Retinal pigment epithelial cell (primary cell): ENCODE data around the gene PANK1.

ENCODE experiments used
- DNase-seq: peaks from one replicate; pipeline ENCODE4 v3.0.0-alpha.2; 2010; ENCODE audit warnings: low read depth
- H3K4me3 ChIP-seq: 2 replicates; pipeline ENCODE4 v1.5.1; 2011; ENCODE audit warnings: mild to moderate bottlenecking, low read length, control low read depth, moderate library complexity
- TF ChIP-seq, protein P1 (sequence below): conservative IDR thresholded peaks from 2 replicates; pipeline ENCODE4 v1.5.1; 2011; ENCODE audit warnings: low read depth, low read length, control low read depth, inconsistent platforms

PANK1 gene

DNA sequence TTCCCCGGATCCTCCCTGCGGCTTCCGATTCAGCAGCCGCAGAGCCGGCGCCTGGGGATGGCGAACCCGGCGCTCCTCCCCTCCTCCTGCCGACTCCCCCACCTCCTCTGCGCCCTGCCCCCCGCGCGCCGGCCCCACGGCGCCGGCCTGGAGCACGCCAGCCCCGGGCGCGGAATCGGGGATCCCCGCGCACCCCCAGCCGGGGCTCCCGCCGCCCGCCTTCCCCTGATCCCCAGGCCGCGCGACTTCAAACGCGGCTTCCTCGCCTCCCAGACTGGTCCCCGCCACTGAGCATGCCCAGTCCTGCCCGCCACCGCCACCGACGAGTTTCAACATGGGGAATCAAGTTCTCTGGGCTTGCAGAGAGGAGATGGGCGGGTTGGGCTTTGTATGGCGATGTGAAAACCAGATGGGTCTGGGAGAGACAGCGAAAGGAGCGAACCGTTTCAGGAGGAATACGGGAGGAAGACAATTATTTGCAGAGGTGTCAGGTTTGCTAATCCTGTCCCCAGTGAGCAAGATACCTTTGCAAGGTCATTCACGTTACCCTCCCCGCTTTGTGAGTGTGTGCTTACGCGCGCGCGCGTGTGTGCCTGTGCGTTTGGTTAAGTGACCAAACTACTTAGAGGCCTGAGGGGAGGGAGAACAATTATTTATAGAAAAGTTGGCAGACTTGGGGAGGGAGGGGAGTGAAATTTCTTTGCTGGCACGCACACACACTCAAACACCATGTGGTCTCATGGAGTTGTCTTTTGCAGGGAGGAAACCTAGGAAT lies at the start of gene PANK1:
TSS of gene PANK1 (minus strand) at position 276 of the 775 bp plus-strand sequence. CDS start 351 bp downstream, outside the sequence.
- peak; percentile 41 for DNase-seq
- peak within 1 kb of the TSS; percentile 66 for H3K4me3 ChIP-seq
- TF ChIP-seq, protein P1, sequence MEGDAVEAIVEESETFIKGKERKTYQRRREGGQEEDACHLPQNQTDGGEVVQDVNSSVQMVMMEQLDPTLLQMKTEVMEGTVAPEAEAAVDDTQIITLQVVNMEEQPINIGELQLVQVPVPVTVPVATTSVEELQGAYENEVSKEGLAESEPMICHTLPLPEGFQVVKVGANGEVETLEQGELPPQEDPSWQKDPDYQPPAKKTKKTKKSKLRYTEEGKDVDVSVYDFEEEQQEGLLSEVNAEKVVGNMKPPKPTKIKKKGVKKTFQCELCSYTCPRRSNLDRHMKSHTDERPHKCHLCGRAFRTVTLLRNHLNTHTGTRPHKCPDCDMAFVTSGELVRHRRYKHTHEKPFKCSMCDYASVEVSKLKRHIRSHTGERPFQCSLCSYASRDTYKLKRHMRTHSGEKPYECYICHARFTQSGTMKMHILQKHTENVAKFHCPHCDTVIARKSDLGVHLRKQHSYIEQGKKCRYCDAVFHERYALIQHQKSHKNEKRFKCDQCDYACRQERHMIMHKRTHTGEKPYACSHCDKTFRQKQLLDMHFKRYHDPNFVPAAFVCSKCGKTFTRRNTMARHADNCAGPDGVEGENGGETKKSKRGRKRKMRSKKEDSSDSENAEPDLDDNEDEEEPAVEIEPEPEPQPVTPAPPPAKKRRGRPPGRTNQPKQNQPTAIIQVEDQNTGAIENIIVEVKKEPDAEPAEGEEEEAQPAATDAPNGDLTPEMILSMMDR, result no peak

DNA sequence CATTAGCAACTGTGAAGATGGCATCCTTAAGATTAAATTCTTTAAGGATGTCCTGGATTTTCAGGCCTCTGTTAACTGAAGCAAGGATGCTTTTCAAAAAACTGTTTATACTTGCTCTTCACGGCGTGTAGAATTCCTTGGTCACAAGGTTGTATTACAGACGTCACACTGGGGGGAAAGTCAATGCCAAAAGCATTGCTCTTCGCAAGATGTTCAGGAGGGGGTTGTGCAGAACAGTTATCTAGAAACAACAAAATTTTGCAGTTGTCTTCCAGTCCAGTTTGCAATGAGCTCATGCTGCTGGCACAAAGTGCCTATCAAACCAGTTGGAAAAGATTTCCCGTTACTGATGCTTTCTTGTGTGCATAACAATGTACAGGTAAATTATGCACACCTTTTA lies 48.1 kb upstream of the PANK1 start:
- TF ChIP-seq, protein P1, result no peak
- DNase-seq, result no peak
- H3K4me3 ChIP-seq, result no peak overlapping the region

DNA sequence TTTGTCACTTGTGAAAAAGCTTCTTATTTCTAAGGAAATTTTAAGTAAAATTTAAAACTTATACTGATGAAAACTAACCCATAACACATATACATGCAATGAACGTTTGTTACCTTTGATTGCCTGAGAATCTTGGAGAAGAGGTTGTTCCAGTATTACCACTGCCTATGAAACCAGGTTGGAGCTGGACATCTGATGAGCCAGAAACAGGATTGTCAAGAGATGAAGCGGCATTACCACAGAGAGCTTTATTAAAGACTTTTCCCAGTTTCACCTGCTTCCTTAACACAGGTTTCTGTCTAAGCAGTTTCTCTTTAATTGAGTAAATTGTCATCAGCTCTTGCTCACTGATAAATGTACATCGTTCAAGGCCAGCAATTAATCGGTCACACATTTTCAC lies 47.4 kb upstream of the PANK1 start:
- TF ChIP-seq, protein P1, result no peak

GRCh38 chr10:89690027-89690426 lies 45.0 kb upstream of the PANK1 start:
- DNase-seq, result no peak
- TF ChIP-seq, protein P1, result no peak
- H3K4me3 ChIP-seq, result no peak overlapping the region

More for the DNA sequence above, 47.4 kb upstream of the PANK1 start:
- no peak for DNase-seq
- no peak overlapping the region for H3K4me3 ChIP-seq

DNA sequence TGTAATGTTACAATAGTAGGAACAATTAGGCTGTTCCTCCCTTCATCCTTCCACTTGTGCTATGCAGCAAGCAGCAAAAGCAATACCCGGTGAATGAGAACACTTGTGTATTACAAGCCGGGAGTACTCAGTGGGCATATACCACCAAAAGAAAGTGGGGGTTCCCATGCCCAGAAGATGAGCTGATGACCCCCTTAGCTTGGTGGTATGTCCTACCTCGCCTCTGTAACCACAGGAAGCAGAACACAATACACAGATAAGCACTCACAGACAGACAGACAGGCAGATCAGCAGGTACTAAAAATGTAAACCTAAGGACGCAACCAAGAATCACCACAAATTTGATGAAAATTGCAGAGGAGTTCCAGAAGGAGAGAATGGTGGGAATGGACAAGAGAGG lies 40.9 kb upstream of the PANK1 start:
- TF ChIP-seq, protein P1, result no peak
- no peak for DNase-seq
- H3K4me3 ChIP-seq, result no peak overlapping the region

DNA sequence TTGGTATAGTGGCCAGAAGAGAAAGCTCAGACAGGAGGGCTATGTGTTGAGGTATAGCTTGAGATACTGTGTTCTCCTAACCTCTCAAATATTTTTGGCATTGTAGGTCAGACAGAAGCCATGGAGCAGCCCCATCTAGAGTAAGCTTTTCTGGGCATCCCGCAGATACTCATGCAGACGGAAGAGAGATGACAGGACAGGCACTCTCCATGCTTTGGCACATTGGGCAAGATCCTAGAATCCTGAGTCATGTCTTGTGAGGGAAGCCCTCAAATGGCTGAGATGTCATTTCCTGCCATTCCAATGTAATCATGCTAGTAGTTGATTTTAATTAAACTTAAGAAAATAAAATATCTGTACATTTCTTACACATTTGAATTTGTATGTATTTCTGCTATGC lies 39.6 kb upstream of the PANK1 start:
- no peak for DNase-seq
- TF ChIP-seq, protein P1, result no peak
- no peak overlapping the region for H3K4me3 ChIP-seq

- H3K4me3 ChIP-seq, result no peak overlapping the region
- TF ChIP-seq, protein P1, result no peak
- no peak for DNase-seq
These were observed 38.8 kb upstream of the PANK1 start for GRCh38 chr10:89683883-89684282.
